ENCODE data around the gene MBD1.
"Not testable (repeated sequence)": the region's sequence is repeated elsewhere in the genome, so short reads cannot be mapped to it uniquely, and the experiment has no call there.

The MBD1 gene

DNA sequence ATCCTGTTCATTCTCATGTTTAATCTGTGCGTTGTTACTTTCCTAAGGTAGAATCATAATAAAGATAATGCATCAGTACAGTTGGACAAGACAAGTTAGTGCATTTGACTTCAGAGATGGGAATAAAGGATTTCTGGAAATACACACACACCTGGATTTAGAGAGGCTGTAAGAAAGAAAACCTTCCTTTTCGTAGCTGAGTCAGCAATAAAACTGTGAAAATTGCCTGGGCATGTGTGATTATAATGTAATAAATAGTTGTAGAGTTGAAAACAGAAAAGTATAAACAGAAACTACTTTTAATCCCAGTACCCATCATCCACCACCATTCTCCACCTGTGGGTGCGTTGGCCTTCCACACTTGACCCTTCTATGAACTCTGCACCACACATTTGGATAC is 30.4 kb downstream of the MBD1 start:
- Histone ChIP-seq H3K27ac (replicated peaks) (no peak overlapping the region), H3K4me3 (replicated peaks; ENCODE audit: insufficient read depth, low read length) (no peak overlapping the region), H3K27me3 (ENCODE audit: insufficient read depth, poor library complexity, severe bottlenecking) (peaks cover 8% of the 10 kb centered on the region)
- no peak for TF ChIP-seq REST (IDR thresholded peaks at IDR 0.05; ENCODE audit: insufficient replicate concordance, low read depth)
- no peak for TF ChIP-seq CTCF (IDR thresholded peaks at IDR 0.05; ENCODE audit: insufficient read depth, low read length)
- no peak for TF ChIP-seq SPI1 (IDR thresholded peaks at IDR 0.05; ENCODE audit: borderline replicate concordance, low read depth)
- TF ChIP-seq GABPA (IDR thresholded peaks at IDR 0.05; ENCODE audit: low read depth): no peak
- no peak for TF ChIP-seq POLR2AphosphoS5 (IDR thresholded peaks at IDR 0.05; ENCODE audit: low read depth)
- DNase-seq (ENCODE audit: low read depth in 1 of 2, low spot score in 1 of 2): no peak

- DNase-seq (ENCODE audit: low read depth in 1 of 2, low spot score in 1 of 2): no peak
- Histone ChIP-seq H3K27ac (replicated peaks) (no peak overlapping the region), H3K4me3 (replicated peaks; ENCODE audit: insufficient read depth, low read length) (no peak overlapping the region), H3K27me3 (ENCODE audit: insufficient read depth, poor library complexity, severe bottlenecking) (peaks cover 10% of the 10 kb centered on the region)
- TF ChIP-seq SPI1 (IDR thresholded peaks at IDR 0.05; ENCODE audit: borderline replicate concordance, low read depth) (no peak), POLR2AphosphoS5 (IDR thresholded peaks at IDR 0.05; ENCODE audit: low read depth) (no peak), REST (IDR thresholded peaks at IDR 0.05; ENCODE audit: insufficient replicate concordance, low read depth) (no peak), CTCF (IDR thresholded peaks at IDR 0.05; ENCODE audit: insufficient read depth, low read length) (no peak), GABPA (IDR thresholded peaks at IDR 0.05; ENCODE audit: low read depth) (no peak)
Measured at GRCh38 chr18:50249576-50249975, 31.7 kb downstream of the MBD1 start.

- H3K4me3 ChIP-seq (replicated peaks; ENCODE audit: insufficient read depth, low read length): no peak overlapping the region
- H3K27ac ChIP-seq (replicated peaks): no peak overlapping the region
- H3K27me3 ChIP-seq (ENCODE audit: insufficient read depth, poor library complexity, severe bottlenecking): peaks cover 10% of the 10 kb centered on the region
- TF ChIP-seq CTCF (IDR thresholded peaks at IDR 0.05; ENCODE audit: insufficient read depth, low read length) (no peak), GABPA (IDR thresholded peaks at IDR 0.05; ENCODE audit: low read depth) (no peak), REST (IDR thresholded peaks at IDR 0.05; ENCODE audit: insufficient replicate concordance, low read depth) (no peak), POLR2AphosphoS5 (IDR thresholded peaks at IDR 0.05; ENCODE audit: low read depth) (no peak), SPI1 (IDR thresholded peaks at IDR 0.05; ENCODE audit: borderline replicate concordance, low read depth) (no peak)
- no peak for DNase-seq (ENCODE audit: low read depth in 1 of 2, low spot score in 1 of 2)
Measured at GRCh38 chr18:50247561-50247960, 33.8 kb downstream of the MBD1 start.

GRCh38 chr18:50241768-50242167 is 39.6 kb downstream of the MBD1 start:
- H3K27ac ChIP-seq (replicated peaks); H3K27me3 ChIP-seq (ENCODE audit: insufficient read depth, poor library complexity, severe bottlenecking); H3K4me3 ChIP-seq (replicated peaks; ENCODE audit: insufficient read depth, low read length); DNase-seq (ENCODE audit: low read depth in 1 of 2, low spot score in 1 of 2): not testable (repeated sequence)

Measured in HL-60 (cell line).